HL-60 (cell line): ENCODE results near the gene ADRM1.

Experiments used
- CTCF ChIP-seq: IDR thresholded peaks from one replicate; pipeline ENCODE4 v1.5.1; 2011; ENCODE audit warnings: low read length, control low read depth, inconsistent platforms; ENCODE audit not compliant: insufficient read depth
- GABPA ChIP-seq: IDR thresholded peaks from 2 replicates; pipeline ENCODE4 v1.6.1; 2012; ENCODE audit warnings: low read depth
- POLR2AphosphoS5 ChIP-seq: IDR thresholded peaks from 2 replicates; pipeline ENCODE4 v1.6.1; 2012; ENCODE audit warnings: low read depth
- TF ChIP-seq, protein P1 (sequence below): IDR thresholded peaks from 2 replicates; pipeline ENCODE4 v1.6.1; 2012; ENCODE audit warnings: low read depth; ENCODE audit not compliant: insufficient replicate concordance

DNA sequence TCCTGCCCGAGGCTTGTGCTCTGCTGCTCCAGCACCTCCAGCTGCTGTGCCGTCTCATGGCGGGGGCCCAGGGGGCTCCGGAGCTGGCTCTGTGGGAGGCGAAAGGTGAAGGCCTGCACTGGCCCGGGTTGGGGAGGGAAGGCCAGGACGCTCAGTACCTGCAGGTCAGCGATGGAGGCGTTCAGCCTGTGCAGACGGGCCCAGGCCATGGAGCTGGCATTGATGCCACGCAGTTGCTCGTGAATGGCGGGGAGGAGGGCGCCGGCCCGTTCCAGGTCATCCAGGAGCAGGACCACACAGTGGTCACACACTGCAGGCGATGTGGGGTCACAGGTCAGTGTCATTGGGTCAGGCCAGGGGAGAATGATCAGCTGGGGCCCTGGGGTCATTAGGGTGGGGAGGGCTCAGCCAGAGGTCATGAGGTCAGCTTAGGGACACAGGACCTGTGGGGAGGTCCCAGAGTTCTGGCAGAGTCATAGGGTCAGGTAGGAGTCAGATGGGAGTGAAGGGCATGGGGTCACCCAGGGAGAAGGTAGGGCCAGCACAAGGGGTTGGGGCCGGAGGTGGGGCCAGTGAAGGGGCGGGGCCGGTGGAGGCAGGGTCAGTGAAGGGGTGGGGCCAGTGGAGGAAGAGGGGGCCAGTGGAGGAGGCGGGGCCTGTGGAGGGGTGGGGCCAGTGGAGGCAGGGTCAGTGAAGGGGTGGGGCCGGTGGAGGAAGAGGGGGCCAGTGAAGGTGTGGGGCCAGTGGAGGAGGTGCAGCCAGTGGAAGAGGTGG lies 18.0 kb downstream of the ADRM1 start:
- TF ChIP-seq CTCF (no peak), POLR2AphosphoS5 (no peak), GABPA (no peak)
- TF ChIP-seq, protein P1, sequence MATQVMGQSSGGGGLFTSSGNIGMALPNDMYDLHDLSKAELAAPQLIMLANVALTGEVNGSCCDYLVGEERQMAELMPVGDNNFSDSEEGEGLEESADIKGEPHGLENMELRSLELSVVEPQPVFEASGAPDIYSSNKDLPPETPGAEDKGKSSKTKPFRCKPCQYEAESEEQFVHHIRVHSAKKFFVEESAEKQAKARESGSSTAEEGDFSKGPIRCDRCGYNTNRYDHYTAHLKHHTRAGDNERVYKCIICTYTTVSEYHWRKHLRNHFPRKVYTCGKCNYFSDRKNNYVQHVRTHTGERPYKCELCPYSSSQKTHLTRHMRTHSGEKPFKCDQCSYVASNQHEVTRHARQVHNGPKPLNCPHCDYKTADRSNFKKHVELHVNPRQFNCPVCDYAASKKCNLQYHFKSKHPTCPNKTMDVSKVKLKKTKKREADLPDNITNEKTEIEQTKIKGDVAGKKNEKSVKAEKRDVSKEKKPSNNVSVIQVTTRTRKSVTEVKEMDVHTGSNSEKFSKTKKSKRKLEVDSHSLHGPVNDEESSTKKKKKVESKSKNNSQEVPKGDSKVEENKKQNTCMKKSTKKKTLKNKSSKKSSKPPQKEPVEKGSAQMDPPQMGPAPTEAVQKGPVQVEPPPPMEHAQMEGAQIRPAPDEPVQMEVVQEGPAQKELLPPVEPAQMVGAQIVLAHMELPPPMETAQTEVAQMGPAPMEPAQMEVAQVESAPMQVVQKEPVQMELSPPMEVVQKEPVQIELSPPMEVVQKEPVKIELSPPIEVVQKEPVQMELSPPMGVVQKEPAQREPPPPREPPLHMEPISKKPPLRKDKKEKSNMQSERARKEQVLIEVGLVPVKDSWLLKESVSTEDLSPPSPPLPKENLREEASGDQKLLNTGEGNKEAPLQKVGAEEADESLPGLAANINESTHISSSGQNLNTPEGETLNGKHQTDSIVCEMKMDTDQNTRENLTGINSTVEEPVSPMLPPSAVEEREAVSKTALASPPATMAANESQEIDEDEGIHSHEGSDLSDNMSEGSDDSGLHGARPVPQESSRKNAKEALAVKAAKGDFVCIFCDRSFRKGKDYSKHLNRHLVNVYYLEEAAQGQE, result no peak
